GM10847 (cell line): Measurements from ENCODE around the gene ACSL6.

Experiments used
- POLR2A ChIP-seq: IDR thresholded peaks from 2 replicates; pipeline ENCODE4 v1.6.1; 2011; ENCODE audit not compliant: insufficient read length; ENCODE audit errors: extremely low read depth

Gene ACSL6

DNA sequence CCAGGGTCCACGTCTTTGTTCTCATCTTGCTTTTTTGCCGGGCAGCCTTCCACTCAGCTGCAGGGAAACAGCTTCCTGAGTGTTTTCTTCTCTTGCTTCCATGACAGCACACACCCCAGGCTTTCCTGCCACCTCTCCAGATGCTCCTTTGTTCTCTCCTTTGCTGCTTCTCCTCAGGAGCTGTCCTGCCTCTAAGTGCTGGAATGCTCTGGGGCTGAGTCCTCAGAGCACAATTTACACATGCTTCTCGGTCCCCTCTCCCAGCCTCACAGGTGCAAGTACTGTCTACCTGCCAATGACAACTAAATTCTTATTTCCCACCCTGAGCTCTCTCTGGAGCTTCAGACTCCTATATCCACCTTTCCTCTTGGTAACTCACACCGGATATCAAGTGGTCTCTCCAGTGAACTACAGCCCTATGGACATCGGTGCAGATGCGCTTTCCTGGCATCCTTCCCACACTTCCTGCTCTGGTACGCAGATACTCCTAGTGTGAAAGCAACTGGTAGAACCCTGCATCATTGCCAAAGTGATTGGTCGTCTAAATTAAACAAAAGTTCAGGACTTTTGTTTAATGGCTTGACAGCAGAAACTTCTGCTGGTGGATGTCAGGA lies 13.4 kb upstream of the ACSL6 start:
- TF ChIP-seq POLR2A: no peak

DNA sequence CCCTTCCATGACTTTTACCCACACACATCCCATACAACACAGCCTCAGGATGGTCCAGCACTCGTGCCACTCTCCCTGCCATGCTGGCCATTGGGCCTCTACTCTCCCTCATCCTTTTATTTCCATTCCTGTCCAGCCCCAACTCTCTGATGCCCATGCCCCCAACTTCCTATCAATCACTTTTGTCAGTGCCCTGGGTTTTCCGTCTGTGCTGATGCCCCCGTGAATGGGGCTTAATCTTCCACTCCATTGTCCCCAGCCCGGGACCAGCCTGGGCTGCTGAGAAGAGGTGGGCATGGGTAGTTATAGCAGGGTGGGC lies 12.6 kb upstream of the ACSL6 start:
- TF ChIP-seq POLR2A: no peak

DNA sequence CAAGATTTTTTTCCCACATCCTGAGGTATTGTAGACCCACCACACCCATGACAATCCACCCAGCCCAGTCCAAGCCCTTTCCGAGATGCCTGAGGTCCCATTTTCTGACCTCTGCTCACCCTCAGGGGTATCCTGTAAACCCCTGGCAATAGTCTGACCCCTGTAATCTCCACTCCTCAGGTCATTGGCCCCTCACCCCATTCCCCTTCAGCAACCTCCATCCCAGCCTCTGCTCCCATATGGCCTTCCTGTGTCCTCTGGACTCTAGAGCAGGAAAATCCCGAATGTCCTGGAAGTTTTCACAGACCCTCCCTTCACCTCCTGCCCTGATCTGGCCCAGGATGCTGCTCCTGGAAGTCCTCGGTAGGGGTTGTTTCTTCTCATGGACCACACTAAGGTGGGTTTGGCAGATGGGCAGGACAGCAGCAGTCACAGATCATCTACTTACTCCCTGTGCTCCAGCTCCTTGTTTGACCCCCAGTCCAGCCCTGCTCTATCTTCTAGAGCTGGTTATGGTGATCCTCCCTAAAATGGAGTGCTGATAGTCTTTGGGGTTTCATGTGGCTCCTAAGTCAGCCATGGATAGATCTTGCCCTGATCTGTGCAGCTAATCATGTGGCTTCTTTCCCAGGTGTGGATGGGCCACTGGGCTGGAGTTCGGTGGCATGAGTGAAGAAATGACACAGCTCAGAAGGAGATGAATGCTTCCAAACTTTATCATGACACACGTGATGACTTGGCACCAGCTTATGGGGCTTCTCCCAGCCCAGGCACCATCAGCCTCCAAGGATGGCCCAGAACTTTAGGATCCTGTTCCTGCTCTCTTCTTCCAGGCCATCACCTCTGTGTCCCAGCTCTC lies 12.0 kb upstream of the ACSL6 start:
- TF ChIP-seq POLR2A: no peak

DNA sequence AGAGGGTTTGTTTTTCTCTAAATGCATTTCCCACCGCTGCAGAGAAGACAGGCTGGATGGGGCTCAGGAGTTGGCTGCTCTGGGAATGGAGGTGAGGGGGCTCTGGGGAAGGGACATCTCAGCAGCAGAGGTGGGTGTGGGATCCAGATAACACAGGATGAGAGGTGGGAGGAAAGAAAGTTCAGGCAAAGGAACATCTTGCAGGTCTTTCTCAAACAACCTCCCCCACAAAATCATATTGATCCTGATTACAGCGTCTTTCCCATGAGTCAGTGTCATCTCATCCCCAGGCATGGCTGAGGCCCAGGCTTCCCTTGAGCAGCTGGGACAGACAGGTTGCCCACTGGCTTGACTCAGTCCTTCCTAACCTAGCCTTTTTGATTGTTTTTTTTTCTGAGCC lies 11.3 kb upstream of the ACSL6 start:
- no peak for TF ChIP-seq POLR2A

DNA sequence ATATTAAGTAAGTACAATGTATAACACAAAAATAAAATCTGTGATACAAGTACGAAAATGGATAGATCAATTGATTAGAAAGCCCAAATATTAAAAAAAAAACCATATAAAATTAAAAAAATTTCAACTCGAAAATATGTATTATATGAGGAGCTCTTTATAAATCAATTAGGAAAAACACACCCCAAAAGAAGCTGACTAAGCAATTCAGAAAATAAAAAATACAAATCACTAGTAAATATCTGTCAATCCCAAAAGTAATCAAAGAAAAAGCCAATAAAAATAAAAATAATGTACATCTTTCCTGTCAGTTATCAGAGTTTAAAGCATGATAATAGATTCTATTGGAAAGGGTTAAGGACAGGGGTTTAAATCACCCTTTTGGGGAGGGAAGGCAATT lies 10.2 kb upstream of the ACSL6 start:
- TF ChIP-seq POLR2A: no peak

DNA sequence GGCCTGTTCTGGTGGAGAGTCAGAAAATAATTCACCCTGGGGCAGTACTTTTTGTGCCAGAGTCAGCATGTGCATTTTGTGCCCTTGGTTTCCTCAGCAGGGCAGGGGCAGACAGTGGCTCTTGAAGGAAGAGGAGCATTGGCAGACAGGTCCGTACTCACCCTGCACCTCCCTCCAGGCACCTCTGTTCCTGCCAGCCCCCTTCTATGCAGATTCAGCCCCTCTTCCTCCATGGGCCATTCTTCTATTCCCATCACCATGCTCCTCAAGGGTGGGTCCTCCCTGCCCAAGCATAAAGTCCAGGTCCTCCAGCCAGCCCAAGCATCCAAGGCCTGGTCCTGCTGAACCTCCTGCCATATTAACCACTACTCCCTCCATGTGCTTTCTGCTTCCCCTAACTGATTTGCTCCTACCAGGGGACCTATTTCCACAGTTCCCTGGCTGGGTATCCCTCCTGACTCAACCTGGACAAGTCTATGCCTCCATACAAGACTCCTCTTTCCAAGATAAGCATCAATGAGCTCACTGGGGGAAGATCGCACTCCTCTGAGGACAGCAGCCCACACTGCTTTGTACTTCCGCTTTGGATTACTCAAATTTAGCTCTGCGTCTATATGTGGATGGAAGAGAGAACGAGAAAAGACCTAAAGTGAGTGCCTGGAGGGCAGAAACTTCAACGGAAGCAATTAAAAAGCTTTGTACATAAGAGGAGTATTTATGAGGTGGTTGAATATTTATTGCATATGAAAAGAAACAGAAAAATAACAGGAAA lies 9.3 kb upstream of the ACSL6 start:
- no peak for TF ChIP-seq POLR2A

DNA sequence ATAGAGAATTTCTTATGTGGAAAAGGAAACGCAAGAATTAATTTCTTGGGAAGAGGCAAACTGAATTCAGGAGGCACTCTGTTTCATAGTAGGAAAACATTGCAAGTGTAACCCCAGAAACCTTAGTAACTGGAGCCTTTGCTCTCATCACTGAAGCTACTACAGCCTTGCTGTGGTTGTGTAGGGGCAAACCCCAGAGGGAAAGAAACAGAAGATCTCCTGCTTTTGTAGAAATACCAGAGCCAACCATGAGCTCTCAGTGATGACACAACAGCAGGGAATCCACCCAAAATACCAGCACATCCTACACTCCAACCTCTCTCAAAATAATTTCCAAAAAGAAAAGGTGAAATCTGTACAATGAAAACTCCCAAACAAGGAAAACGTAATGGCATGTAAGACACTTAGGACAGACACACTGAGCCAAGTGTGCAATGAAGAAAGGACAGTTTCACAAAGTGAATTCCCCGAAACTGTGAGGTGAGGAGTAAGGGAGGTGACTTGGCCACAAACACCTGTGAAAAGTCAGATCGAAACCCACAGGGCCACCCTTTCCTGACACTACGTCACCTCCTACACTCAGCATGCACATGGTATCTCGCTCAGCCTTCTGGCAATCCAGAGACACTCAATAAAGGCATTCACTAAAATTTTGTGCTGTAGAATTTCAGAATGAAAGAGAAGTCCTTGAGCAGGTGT lies 8.5 kb upstream of the ACSL6 start:
- TF ChIP-seq POLR2A: no peak

DNA sequence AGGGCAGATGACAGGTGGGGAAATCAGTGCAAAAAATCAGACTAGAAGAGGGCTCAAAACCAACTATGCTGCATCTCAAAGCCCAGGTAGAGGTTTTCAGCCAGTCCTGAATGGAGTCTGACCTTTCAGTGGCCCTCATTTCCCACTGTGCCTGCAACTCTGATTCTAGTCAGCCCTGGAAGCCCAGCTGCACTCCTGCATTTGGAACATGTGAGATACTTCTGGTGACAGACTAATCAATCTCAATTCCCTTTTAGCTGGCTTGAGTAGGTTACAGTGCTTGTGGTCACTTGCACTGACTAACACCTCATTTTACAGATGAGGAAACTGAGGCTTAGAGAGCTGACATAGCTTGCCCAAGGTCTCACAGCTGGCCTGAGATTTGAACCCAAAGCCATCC lies 7.9 kb upstream of the ACSL6 start:
- no peak for TF ChIP-seq POLR2A

DNA sequence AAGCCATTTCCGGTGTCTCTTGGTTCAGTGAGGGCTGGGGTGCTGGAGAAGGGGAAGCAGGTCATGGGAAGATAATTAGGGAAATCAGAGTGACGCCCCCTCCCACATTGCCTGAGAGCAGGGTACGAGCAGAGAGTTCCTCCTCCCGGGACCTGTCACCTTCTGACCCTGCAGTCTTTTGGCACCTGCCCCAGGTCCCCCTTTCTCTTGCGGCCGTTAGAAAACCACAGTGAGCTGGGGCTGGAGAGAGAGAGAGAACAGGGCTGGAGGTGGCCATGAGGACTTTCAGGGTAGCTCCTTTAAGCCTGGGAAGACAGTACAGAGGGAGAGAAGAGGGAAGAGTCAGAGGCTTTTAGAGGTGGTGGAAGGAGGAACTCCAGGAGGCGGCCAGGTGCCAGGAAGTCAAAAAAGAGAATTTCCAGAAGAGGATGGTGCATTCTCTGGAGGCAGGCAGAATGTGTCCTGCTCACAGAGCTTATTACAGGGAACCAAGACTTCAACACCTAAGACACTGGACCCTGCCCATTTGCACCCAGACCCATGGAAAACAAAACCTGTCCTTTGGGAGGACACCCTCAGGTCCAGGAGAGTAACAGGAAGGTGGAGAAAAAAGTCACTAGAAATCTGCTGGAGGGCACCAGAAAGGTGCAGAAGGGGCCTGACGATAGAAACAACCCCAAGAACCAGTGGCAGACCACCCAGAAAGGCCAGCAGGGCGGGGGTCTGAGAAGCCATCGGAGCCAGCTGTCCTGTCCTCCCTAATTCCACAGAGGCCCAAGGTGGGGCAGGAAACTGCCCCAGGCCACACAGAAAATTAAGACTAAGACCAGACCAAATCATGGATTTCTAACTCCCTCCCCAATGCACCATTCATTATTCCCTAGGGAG lies 6.5 kb upstream of the ACSL6 start:
- TF ChIP-seq POLR2A: no peak

DNA sequence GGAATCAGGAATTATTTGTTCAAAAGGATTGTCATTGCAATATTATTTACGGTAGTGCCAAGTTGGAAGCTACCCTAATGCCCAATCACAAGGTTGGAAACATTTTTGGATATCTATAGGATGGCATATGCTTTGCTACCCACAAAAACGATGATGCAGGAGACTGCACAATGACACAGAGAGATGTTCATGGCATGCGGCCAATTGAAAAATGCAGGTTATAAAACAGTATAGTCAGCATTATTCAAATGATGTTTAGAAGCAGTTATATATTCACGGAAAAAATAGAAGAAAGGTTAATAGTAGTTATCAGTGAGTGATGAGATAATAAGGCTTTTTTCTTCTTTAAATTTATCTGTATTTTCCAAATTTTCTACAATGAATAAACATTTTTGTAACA lies 5.9 kb upstream of the ACSL6 start:
- TF ChIP-seq POLR2A: no peak

DNA sequence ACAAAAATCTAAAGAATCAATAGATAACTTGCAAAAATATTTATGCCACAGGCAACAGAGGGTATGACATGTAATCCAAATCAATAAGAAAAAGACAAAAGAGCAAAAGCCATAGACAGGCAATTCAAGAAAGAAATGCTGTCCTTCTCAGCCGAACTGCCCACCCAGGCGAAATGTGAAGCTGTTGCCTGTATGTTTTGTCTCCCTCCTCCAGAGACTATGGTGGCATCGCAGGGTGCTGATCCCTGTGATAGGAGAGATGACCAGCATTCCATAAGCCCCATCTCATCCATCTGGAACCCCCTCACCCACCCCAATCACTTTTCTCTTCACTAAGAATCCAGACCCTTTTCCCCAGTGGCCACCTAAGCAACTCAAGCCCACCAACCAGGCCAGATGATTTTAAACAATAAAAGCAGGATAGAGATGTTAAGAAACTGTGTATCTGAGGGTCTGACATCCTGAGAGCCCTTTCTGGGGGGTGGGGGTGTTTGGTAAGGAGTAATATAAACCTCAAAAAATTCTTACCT lies 5.3 kb upstream of the ACSL6 start:
- no peak for TF ChIP-seq POLR2A

DNA sequence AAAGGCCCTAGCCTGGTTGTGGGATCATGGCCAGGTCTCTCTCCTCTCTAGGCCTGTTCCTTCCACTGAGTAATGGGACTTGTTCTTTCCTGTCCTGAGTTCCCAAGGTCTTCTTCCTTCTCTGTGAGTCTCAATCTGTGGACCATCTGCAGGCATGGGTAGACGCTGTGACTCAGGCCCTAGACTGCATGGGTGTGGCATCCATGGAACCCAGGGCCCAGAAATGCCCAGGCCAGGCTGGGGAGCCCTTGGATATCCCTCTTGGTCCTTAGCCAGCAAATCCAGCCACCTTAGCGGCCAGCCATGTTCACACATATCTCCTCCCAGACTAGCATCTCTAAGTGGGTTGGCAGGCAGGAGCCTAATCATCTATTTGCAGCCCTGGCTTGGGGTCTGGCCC lies 2.3 kb upstream of the ACSL6 start:
- TF ChIP-seq POLR2A: no peak

DNA sequence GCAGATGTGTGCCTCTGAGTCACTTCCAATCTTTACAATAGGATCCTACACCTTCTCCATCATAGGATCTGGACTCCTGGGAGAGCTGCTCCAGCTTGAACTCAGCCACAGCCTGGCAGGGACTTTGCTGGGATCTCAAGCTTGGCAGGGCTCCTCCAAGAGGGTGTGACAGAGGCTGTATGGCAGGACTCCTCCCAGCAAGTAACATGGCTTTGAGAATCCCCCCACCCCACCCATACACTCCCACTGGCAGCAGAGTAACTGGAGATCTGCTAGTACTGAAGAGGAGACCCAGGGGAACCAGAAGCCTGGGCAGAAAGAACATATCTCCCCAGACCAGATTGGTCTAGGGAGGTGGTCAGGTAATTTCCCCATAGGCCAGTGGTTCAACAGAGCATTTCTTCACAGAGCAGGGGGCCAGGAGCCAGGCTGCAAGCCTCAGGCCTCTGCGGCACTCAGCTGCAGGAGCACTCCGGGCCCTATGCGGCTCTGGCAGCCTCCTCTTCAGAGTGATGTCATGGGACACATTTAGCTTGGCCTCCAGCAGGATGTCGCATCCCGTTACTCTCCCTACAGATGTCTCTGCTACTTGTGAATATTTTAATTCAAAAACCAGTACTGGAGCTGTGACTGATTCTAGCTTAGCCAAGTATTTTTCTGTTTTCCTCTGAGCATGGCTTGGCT lies 1.7 kb upstream of the ACSL6 start:
- no peak for TF ChIP-seq POLR2A
